GM23338 (cell line): ENCODE results near the gene EPS8L3.

Experiments used
- CREB1 ChIP-seq: fragments of 250-450 bp; sonication (Bioruptor Pico); IDR thresholded peaks from 2 replicates; pipeline ENCODE4 v1.5.0; 2020; ENCODE audit warnings: low read depth, mild to moderate bottlenecking, moderate library complexity
- ETS1 ChIP-seq: IDR thresholded peaks from 2 replicates; pipeline ENCODE4 v1.6.1; 2016; ENCODE audit warnings: antibody characterized with exemption
- EZH2 ChIP-seq: fragments of 200-600 bp; sonication (generic); IDR thresholded peaks from one replicate; pipeline ENCODE4 v1.8.0; 2017; ENCODE audit warnings: antibody characterized with exemption, mild to moderate bottlenecking, low read depth; ENCODE audit not compliant: unreplicated experiment
- EZH2phosphoT487 ChIP-seq: fragments of 200-600 bp; sonication (generic); IDR thresholded peaks from one replicate; pipeline ENCODE4 v1.8.1; 2018; ENCODE audit warnings: antibody characterized with exemption; ENCODE audit not compliant: unreplicated experiment
- JUNB ChIP-seq: IDR thresholded peaks from one replicate; pipeline ENCODE4 v1.6.1; 2016; ENCODE audit warnings: antibody characterized with exemption; ENCODE audit not compliant: unreplicated experiment
- NANOG ChIP-seq: IDR thresholded peaks from 2 replicates; pipeline ENCODE4 v1.6.1; 2016; ENCODE audit warnings: antibody characterized with exemption, borderline replicate concordance
- POLR2AphosphoS5 ChIP-seq: IDR thresholded peaks from 2 replicates; pipeline ENCODE4 v1.6.1; 2016; ENCODE audit warnings: antibody characterized with exemption, low read depth
- STAT1 ChIP-seq: IDR thresholded peaks from one replicate; pipeline ENCODE4 v1.6.1; 2016; ENCODE audit warnings: antibody characterized with exemption; ENCODE audit not compliant: unreplicated experiment
- ZNF331 ChIP-seq: fragments of 250-450 bp; sonication (Bioruptor Pico); IDR thresholded peaks from 2 replicates; pipeline ENCODE4 v1.5.0; 2020; ENCODE audit warnings: low read depth, mild to moderate bottlenecking, moderate library complexity
- TF ChIP-seq, protein P1 (sequence below), 2 experiments: fragments of 200-600 bp in 1 of 2; sonication (generic) in 1 of 2; conservative IDR thresholded peaks; 2 replicates each; pipeline versions ENCODE4 v1.5.1 to v1.6.1; 2016 to 2017; ENCODE audit warnings: antibody characterized with exemption in 2 of 2, low read depth in 2 of 2, mild to moderate bottlenecking in 2 of 2, moderate library complexity in 1 of 2
- TF ChIP-seq, protein P2 (sequence below): IDR thresholded peaks from one replicate; pipeline ENCODE4 v1.6.1; 2018; ENCODE audit warnings: antibody characterized with exemption; ENCODE audit not compliant: unreplicated experiment

- no peak for TF ChIP-seq POLR2AphosphoS5
- TF ChIP-seq, protein P1, sequence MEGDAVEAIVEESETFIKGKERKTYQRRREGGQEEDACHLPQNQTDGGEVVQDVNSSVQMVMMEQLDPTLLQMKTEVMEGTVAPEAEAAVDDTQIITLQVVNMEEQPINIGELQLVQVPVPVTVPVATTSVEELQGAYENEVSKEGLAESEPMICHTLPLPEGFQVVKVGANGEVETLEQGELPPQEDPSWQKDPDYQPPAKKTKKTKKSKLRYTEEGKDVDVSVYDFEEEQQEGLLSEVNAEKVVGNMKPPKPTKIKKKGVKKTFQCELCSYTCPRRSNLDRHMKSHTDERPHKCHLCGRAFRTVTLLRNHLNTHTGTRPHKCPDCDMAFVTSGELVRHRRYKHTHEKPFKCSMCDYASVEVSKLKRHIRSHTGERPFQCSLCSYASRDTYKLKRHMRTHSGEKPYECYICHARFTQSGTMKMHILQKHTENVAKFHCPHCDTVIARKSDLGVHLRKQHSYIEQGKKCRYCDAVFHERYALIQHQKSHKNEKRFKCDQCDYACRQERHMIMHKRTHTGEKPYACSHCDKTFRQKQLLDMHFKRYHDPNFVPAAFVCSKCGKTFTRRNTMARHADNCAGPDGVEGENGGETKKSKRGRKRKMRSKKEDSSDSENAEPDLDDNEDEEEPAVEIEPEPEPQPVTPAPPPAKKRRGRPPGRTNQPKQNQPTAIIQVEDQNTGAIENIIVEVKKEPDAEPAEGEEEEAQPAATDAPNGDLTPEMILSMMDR (conservative IDR thresholded peaks at IDR 0.05; ENCODE audit: low read depth in 2 of 2), result no peak
- no peak for TF ChIP-seq EZH2
- TF ChIP-seq ETS1, result no peak
- no peak for TF ChIP-seq STAT1
- TF ChIP-seq CREB1, result no peak
- TF ChIP-seq EZH2phosphoT487, result no peak
- TF ChIP-seq JUNB, result no peak
- TF ChIP-seq, protein P2, sequence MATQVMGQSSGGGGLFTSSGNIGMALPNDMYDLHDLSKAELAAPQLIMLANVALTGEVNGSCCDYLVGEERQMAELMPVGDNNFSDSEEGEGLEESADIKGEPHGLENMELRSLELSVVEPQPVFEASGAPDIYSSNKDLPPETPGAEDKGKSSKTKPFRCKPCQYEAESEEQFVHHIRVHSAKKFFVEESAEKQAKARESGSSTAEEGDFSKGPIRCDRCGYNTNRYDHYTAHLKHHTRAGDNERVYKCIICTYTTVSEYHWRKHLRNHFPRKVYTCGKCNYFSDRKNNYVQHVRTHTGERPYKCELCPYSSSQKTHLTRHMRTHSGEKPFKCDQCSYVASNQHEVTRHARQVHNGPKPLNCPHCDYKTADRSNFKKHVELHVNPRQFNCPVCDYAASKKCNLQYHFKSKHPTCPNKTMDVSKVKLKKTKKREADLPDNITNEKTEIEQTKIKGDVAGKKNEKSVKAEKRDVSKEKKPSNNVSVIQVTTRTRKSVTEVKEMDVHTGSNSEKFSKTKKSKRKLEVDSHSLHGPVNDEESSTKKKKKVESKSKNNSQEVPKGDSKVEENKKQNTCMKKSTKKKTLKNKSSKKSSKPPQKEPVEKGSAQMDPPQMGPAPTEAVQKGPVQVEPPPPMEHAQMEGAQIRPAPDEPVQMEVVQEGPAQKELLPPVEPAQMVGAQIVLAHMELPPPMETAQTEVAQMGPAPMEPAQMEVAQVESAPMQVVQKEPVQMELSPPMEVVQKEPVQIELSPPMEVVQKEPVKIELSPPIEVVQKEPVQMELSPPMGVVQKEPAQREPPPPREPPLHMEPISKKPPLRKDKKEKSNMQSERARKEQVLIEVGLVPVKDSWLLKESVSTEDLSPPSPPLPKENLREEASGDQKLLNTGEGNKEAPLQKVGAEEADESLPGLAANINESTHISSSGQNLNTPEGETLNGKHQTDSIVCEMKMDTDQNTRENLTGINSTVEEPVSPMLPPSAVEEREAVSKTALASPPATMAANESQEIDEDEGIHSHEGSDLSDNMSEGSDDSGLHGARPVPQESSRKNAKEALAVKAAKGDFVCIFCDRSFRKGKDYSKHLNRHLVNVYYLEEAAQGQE, result no peak
- no peak for TF ChIP-seq ZNF331
- no peak for TF ChIP-seq NANOG
Observed at GRCh38 chr1:109777436-109777835, 13.7 kb upstream of the EPS8L3 start.
